Skeletal muscle cell (primary cell): Measurements from ENCODE around the gene ZNF627.
"Not testable (repeated sequence)": the region's sequence is repeated elsewhere in the genome, so short reads cannot be mapped to it uniquely, and the experiment has no call there.

Experiments
- DNase-seq: peaks from one replicate; pipeline ENCODE4 v3.0.0-alpha.2; 2010; ENCODE audit warnings: low read depth
- H3K4me3 ChIP-seq: 2 replicates; pipeline ENCODE4 v1.5.1; 2011; ENCODE audit warnings: low read depth, mild to moderate bottlenecking, control low read depth, low read length, moderate library complexity

ZNF627 gene

GRCh38 chr19:11617180-11618062, 20.1 kb downstream of the ZNF627 start:
- no peak for DNase-seq
- H3K4me3 ChIP-seq = no peak overlapping the region

GRCh38 chr19:11620553-11620952, 23.3 kb downstream of the ZNF627 start:
- no peak overlapping the region for H3K4me3 ChIP-seq
- DNase-seq = no peak

GRCh38 chr19:11622401-11622800, 25.1 kb downstream of the ZNF627 start:
- not testable (repeated sequence) for H3K4me3 ChIP-seq

GRCh38 chr19:11624069-11624463, 26.8 kb downstream of the ZNF627 start:
- DNase-seq = no peak
- H3K4me3 ChIP-seq = no peak overlapping the region

More at GRCh38 chr19:11622401-11622800, 25.1 kb downstream of the ZNF627 start:
- not testable (repeated sequence) for DNase-seq

DNA sequence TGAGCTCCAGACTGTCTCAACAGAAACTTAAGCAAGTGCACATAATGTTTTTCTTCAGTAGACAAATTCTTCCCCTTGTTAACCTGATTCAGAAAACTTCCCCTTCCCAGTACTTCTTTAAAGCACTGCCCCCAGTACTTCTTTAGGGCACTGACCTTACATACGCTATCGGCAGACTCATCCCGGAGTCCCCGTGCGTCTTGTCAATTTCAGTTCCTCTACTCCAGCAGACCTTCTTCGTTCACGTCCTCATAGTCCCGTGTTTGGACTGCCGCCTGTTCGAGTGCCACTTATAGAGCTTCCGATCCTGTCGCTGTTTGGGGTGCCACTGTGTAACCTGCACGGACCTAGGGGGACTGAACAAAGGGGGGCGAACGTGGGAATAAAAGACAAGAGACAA, 29.0 kb downstream of the ZNF627 start:
- H3K4me3 ChIP-seq = no peak overlapping the region
- DNase-seq = no peak

GRCh38 chr19:11633223-11633622, 35.9 kb downstream of the ZNF627 start:
- no peak for DNase-seq
- no peak overlapping the region for H3K4me3 ChIP-seq

- H3K4me3 ChIP-seq, DNase-seq: not testable (repeated sequence)
Observed at GRCh38 chr19:11634018-11634662, 36.9 kb downstream of the ZNF627 start.

DNA sequence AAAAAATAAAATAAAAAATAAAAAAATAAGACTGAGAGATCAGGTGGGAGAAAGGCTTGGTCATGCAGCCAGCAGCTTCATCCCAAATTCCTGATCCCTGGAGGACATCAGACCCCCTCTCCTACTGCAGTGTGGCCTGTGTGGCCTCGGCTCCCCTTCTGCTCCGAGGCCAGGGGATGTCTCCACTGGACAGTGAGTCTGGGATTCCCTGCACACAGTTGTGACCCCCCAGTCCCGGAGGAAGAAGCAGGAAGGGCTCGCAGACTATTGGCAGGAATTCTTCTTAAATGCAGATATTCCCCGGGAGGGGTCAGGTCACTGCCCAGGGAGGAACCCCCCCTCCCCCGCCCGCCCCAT, 41.9 kb downstream of the ZNF627 start:
- DNase-seq = no peak
- H3K4me3 ChIP-seq = peak overlapping the region; percentile 76

- H3K4me3 ChIP-seq = peak overlapping the region; percentile 76
Observed at GRCh38 chr19:11639602-11640471, 42.6 kb downstream of the ZNF627 start.

GRCh38 chr19:11641244-11641643, 44.0 kb downstream of the ZNF627 start:
- no peak overlapping the region for H3K4me3 ChIP-seq
- no peak for DNase-seq

More at GRCh38 chr19:11639602-11640471, 42.6 kb downstream of the ZNF627 start:
- peak; percentile 47 for DNase-seq

GRCh38 chr19:11642902-11643301, 45.6 kb downstream of the ZNF627 start:
- no peak overlapping the region for H3K4me3 ChIP-seq
- no peak for DNase-seq

DNA sequence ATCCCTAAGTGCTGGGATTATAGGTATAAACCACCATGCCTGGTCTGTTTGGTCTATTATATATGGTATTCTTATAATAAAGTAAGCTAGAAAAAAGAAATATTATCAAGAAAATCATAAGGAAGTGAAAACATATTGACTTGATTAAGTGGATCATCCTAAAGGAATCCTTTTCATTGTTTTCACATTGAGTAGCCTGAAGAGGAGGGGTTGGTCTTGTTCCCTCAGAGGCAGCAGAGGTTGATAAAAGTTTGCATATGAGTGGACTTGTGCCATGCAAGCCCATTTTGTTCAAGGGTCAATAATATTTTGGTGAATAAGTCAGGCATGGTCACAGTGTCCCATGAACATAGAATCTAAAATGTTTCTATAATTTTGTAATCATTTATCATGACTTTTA, 52.7 kb downstream of the ZNF627 start:
- no peak overlapping the region for H3K4me3 ChIP-seq
- no peak for DNase-seq

GRCh38 chr19:11651062-11651461, 53.8 kb downstream of the ZNF627 start:
- no peak for DNase-seq

GRCh38 chr19:11652056-11652455, 54.8 kb downstream of the ZNF627 start:
- no peak for DNase-seq
- H3K4me3 ChIP-seq = no peak overlapping the region

More at GRCh38 chr19:11651062-11651461, 53.8 kb downstream of the ZNF627 start:
- H3K4me3 ChIP-seq = no peak overlapping the region

DNA sequence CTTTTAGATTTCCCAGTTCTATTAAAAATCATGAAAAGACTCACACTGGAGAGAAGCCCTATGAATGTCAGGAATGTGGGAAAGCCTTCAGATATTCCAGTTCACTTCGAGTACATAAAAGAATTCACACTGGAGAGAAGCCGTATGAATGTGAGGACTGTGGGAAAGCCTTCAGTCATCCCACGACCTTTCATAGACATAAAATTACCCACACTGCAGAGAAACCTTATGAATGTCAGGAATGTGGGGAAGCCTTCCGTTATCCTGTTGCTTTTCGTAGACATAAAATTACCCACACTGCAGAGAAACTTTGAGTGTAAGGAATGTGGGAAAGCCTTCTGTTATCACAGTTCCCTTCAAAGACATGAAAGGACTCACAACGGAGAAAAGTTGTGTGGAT, 55.2 kb downstream of the ZNF627 start:
- DNase-seq = no peak
- no peak overlapping the region for H3K4me3 ChIP-seq

- H3K4me3 ChIP-seq = no peak overlapping the region
- no peak for DNase-seq
Observed at GRCh38 chr19:11656535-11656934, 59.3 kb downstream of the ZNF627 start.

GRCh38 chr19:11657307-11657706, 60.0 kb downstream of the ZNF627 start:
- DNase-seq = no peak
- H3K4me3 ChIP-seq = no peak overlapping the region

- no peak for DNase-seq
Observed at GRCh38 chr19:11658970-11659369, 61.7 kb downstream of the ZNF627 start.

GRCh38 chr19:11659612-11660011, 62.3 kb downstream of the ZNF627 start:
- DNase-seq = no peak
- no peak overlapping the region for H3K4me3 ChIP-seq

More at GRCh38 chr19:11658970-11659369, 61.7 kb downstream of the ZNF627 start:
- no peak overlapping the region for H3K4me3 ChIP-seq

DNA sequence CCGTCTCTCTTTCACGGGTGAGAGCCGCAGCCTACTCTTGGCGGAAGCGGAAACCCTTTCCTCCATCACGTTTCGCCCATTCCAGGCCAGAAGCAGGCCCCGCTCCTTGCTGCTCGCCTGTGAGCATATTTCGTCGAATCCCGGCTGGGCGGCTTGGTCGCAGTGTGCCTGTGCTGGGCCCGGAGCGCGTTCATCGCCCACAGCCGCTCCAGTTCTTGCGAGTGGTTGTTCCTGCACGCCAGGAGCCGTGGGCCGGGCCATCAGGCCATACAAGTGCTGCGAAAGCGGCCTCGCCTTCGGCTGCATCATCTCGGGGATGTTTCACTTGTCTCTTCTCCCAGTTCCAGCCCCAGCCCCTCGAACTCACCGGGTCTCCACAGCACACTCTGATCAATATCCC, 65.0 kb downstream of the ZNF627 start:
- no peak for DNase-seq
- H3K4me3 ChIP-seq = no peak overlapping the region
